Activated CD8-positive, alpha-beta memory T cell treated with anti-CD3 and anti-CD28 coated beads for 36 hours (primary cell): Measurements from ENCODE around the gene UBAP1. TPM values are rescaled to one million over a fixed set of nuclear protein-coding genes. Genes with fewer than 3 reads are reported as not detected.
"Not testable (repeated sequence)": the region's sequence is repeated elsewhere in the genome, so short reads cannot be mapped to it uniquely, and the experiment has no call there.

Source experiments
- CTCF ChIA-PET: fragments of 350-600 bp; sonication (Branson Sonifier 250); formaldehyde crosslinking; loops from one replicate; lab custom pipeline; 2021; ENCODE audit warnings: antibody characterized with exemption; lab: Charles Lee
- POLR2A ChIA-PET: fragments of 350-600 bp; sonication (Branson Sonifier 250); formaldehyde crosslinking; loops from one replicate; lab custom pipeline; 2021; ENCODE audit warnings: antibody characterized with exemption; lab: Charles Lee
- total RNA-seq, 2 experiments: library from RNA; stranded (reverse); gene quantifications; one replicate each; pipeline ENCODE4 v1.2.3, GENCODE V29; 2021

Gene UBAP1
- total RNA-seq, 2 experiments from 2014 or later, result 35.7 to 35.9 TPM

DNA sequence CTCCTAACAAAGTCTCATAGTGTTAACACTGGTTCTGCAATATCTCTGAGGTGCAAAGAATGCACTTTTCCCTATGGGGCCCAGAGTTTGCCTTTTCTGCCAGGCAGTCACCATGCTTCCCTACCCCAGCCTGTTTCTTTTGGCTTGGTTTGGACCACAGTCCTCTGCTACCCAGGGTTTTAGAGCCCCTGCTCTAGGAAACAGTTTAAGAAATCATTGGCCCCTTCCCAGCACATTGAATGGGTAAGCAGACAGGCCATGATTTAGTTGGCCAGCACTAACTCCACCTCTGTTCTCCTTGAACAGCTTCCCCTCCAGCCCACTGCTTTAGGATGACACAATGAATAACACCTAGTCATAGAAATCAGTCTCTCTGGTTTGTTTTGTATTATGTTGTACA, 73.2 kb downstream of the UBAP1 start:
- ChIA-PET POLR2A (interaction anchor here (1.2 kb wide), 1 partner anchor 73 kb away, joined by 3 read pairs; the partner anchor contains the start of gene UBAP1), CTCF (interaction anchor here (0.6 to 2.5 kb wide), 16 partner anchors 9 to 242 kb away, joined by 3 to 8 read pairs (median 5); no protein-coding TSS in a partner anchor)

- POLR2A ChIA-PET, result interaction anchor here (0.5 to 1.2 kb wide), 2 partner anchors 68 to 74 kb away, joined by 3 read pairs; partner anchors contain the start of gene UBAP1
- CTCF ChIA-PET, result interaction anchor here (0.6 to 2.5 kb wide), 19 partner anchors 10 to 243 kb away, joined by 3 to 8 read pairs (median 4); no protein-coding TSS in a partner anchor
These were observed 74.0 kb downstream of the UBAP1 start for GRCh38 chr9:34252670-34253459.

DNA sequence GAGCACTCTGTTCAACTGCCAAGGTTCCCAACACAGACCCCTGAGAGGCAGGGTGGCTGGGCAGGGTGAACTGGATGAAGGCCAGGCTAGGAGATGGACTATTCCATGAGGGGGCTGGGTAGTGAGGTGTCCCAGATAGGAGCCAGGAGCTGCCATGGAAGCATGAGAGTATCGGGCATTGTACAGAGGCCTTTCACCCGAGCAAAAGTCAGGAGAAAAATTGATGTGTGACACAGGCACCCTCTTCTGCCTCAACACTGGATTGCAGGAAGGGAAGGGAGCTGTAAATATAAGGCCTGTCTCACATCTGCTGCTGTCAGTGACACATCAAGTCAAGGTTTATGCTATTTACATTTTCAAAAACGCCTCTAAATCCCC, 74.6 kb downstream of the UBAP1 start:
- ChIA-PET CTCF (interaction anchor here (1.1 to 2.5 kb wide), 11 partner anchors 9 to 180 kb away, joined by 3 to 8 read pairs (median 5); no protein-coding TSS in a partner anchor), POLR2A (interaction anchor here (0.5 kb wide), 1 partner anchor 67 kb away, joined by 3 read pairs; no protein-coding TSS in a partner anchor)

- CTCF ChIA-PET, result interaction anchor here (1.1 to 2.5 kb wide), 4 partner anchors 23 to 175 kb away, joined by 3 to 8 read pairs (median 4); no protein-coding TSS in a partner anchor
- POLR2A ChIA-PET, result no interaction called here
These were observed 75.5 kb downstream of the UBAP1 start for GRCh38 chr9:34254141-34254913.

- ChIA-PET POLR2A (no interaction called here), CTCF (interaction anchor here (1.6 kb wide), 1 partner anchor 77 kb away, joined by 3 read pairs; no protein-coding TSS in a partner anchor)
These were observed 76.4 kb downstream of the UBAP1 start for GRCh38 chr9:34254966-34255825.

GRCh38 chr9:34256104-34256503, 77.3 kb downstream of the UBAP1 start:
- ChIA-PET POLR2A (interaction anchor here (0.6 kb wide), 1 partner anchor 527 kb away, joined by 6 read pairs; no protein-coding TSS in a partner anchor), CTCF (no interaction called here)

GRCh38 chr9:34256987-34257585, 78.2 kb downstream of the UBAP1 start:
- ChIA-PET CTCF (no interaction called here), POLR2A (interaction anchor here (0.6 kb wide), 1 partner anchor 528 kb away, joined by 6 read pairs; no protein-coding TSS in a partner anchor)

DNA sequence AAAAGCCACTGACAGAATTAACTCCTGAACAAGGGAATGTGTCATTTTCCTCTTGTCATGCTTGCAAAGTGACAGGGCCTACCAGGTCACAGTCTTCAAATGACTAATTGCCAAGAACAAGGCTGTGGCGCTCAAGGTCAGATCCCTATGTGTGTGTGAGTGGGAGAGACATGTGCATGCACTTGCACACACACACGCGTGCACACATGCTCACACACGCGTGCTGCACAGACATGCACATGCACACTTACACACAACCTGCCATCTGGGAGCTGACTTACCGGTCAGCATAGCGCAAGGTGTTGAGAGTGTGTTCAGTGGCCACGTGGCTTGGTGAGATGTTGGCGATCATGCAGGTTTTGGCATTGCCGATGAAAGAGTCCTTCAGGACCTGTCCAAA, 80.5 kb downstream of the UBAP1 start:
- ChIA-PET POLR2A (no interaction called here), CTCF (no interaction called here)

- POLR2A ChIA-PET, result no interaction called here
- CTCF ChIA-PET, result interaction anchor here (2.2 kb wide), 1 partner anchor 10 kb away, joined by 6 read pairs; no protein-coding TSS in a partner anchor
These were observed 84.1 kb downstream of the UBAP1 start for GRCh38 chr9:34262971-34263370.

DNA sequence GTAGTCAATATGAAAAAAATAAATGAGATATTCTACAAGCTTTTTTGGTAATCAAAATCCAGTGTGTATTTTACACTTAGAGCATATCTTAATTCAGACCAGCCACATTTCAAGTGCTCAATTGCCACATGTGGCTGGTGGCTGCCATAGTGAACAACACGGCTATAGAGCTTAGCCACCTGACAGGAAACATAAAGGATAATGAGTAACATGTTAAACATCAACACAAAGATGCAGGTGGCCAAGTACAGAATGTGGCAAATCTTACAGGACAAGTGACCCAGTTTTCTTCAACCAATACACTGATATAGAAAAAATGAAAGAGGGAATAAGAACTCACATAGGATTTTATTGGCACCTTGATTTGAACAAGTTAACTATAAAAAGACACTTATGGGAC, 88.8 kb downstream of the UBAP1 start:
- ChIA-PET POLR2A (no interaction called here), CTCF (no interaction called here)

GRCh38 chr9:34271265-34272006, 92.6 kb downstream of the UBAP1 start:
- ChIA-PET POLR2A (no interaction called here), CTCF (interaction anchor here (0.7 kb wide), 1 partner anchor 11 kb away, joined by 4 read pairs; no protein-coding TSS in a partner anchor)

- ChIA-PET CTCF (no interaction called here), POLR2A (no interaction called here)
These were observed 93.3 kb downstream of the UBAP1 start for GRCh38 chr9:34272101-34272541.

DNA sequence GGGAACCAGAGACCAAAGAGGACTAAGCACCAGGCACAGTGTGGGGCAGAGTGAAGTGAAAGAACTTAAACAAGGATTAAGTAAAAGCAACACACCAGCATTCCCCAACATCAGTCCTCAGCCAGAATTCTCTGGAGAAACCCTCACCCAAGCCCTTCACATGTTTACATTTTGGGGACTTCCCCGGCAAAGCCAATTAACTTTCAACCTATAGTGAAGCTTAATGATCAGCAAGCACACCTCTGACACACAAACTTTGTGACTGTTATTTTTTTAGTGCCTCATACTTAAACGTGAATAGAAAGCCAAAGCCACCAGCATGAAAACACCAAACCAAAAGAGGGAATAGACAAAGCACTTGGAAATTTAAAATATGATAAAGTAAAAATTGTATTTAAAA, 94.7 kb downstream of the UBAP1 start:
- POLR2A ChIA-PET, CTCF ChIA-PET: not testable (repeated sequence)

- CTCF ChIA-PET, result no interaction called here
These were observed 97.0 kb downstream of the UBAP1 start for GRCh38 chr9:34275811-34276210.

GRCh38 chr9:34276772-34277171, 97.9 kb downstream of the UBAP1 start:
- CTCF ChIA-PET, result interaction anchor here (1.9 kb wide), 1 partner anchor 24 kb away, joined by 5 read pairs; no protein-coding TSS in a partner anchor
- POLR2A ChIA-PET, result no interaction called here

More at GRCh38 chr9:34275811-34276210, 97.0 kb downstream of the UBAP1 start:
- POLR2A ChIA-PET, result no interaction called here

DNA sequence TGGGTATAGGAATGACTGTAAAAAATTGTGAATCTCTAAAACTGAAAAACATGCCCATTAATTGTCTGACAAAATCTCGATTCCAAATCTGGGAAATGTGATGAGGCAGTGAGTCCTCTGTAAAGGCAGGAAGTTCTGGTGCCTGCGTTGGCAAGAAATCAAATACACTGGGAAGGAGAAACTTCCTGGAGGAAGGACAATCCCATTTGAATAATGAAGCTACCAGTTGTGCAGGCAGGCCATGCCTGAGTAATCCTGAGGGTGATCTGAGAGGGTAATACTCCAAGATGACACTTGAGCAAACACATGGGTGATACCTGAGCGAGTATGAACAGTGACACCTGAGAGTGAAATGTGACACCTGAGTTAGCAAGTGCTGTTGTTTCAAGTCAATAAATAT, 100.6 kb downstream of the UBAP1 start:
- ChIA-PET POLR2A (no interaction called here), CTCF (no interaction called here)

DNA sequence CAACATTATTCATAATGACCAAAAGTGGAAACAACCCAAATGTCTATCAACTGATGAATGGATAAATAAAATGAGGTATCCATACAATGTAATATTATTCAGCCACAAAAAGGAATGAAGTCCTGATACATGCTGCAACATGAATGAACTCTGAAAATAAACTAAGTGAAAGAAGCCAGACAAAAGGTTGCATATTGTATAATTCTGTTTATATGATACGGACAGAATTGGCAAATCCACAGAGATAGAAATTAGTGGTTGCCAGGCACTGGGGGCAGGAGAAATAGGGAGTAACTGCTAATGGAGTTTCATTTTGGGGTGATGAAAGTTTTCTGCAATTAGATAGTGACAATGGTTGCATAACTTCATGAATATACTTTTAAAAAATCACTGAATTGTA, 103.3 kb downstream of the UBAP1 start:
- ChIA-PET POLR2A (no interaction called here), CTCF (no interaction called here)
